GM12873 (cell line): ENCODE measurements around the gene SPHK2.

Experiments
- TF ChIP-seq, protein P1 (sequence below): IDR thresholded peaks from 2 replicates; pipeline ENCODE4 v1.5.1; 2012; ENCODE audit warnings: low read depth, mild to moderate bottlenecking, moderate library complexity, low read length, control low read depth; ENCODE audit not compliant: insufficient read depth; ENCODE audit errors: missing control alignments

SPHK2 gene

DNA sequence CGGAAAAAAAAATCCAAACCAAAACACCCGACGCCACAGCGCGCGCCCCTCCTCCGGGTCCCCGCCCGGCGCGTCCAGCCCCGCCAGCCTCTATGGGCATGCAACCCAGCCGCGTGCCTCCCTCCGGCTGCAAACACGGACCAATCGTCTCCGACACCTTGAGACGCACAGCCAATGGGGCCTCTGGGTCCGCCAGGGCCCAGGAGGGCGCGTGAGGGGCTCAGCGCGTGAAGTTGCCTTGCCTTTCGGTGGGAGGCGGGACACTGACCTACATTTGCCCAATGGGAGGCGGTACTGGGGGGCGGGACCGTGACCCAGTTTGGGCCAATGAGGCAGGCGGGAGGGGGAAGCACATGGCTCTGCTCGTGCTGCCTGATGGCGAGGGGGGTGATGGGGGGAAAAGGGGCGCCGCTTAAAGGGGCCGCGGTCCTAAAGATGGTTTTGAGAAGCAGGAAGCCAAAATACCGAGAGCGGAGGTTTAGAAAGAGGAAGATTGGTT lies 18.2 kb downstream of the SPHK2 start:
- TF ChIP-seq, protein P1, sequence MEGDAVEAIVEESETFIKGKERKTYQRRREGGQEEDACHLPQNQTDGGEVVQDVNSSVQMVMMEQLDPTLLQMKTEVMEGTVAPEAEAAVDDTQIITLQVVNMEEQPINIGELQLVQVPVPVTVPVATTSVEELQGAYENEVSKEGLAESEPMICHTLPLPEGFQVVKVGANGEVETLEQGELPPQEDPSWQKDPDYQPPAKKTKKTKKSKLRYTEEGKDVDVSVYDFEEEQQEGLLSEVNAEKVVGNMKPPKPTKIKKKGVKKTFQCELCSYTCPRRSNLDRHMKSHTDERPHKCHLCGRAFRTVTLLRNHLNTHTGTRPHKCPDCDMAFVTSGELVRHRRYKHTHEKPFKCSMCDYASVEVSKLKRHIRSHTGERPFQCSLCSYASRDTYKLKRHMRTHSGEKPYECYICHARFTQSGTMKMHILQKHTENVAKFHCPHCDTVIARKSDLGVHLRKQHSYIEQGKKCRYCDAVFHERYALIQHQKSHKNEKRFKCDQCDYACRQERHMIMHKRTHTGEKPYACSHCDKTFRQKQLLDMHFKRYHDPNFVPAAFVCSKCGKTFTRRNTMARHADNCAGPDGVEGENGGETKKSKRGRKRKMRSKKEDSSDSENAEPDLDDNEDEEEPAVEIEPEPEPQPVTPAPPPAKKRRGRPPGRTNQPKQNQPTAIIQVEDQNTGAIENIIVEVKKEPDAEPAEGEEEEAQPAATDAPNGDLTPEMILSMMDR: no peak

DNA sequence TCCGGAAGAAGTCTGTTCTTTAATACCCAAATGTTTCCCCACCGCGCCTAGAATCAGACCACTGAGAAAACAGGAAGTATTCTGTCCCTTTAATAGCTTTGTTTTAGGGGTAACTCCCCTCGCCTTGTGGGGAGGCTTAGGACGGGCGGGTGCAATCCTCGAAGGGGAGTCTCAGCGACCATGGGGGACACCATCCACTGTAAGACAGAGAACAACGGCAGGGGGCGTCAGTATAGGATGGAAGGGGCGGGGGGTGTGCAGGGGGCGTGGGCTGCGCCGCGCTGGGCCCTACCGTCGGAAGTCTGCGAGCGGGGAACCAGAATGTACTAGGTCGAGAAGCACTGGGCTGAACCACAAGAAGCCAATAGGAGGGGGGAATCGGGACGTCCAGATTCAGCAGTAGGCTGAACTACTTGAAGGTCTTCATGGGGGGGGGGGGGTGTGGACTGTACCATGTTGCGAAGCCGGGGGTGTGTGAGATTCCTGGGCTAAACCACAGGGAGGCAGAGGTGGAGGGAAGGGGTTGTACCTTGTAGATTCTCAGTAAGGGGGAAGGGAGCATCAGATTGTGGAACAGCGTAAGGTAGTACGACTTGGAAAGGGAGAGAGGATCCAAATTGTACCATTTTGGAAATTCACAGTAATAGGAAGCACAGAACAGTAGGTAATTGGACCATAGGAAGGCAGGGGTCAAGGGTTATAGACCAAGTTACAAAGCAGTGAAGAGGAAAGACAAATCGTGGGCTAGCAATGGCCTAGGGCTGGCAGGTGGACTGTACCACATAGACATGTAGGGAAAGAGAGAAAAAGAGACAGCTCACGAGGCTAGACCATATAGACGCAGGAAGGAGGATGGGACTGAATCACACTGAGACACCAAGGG lies 18.9 kb downstream of the SPHK2 start:
- TF ChIP-seq, protein P1: peak; percentile 10

DNA sequence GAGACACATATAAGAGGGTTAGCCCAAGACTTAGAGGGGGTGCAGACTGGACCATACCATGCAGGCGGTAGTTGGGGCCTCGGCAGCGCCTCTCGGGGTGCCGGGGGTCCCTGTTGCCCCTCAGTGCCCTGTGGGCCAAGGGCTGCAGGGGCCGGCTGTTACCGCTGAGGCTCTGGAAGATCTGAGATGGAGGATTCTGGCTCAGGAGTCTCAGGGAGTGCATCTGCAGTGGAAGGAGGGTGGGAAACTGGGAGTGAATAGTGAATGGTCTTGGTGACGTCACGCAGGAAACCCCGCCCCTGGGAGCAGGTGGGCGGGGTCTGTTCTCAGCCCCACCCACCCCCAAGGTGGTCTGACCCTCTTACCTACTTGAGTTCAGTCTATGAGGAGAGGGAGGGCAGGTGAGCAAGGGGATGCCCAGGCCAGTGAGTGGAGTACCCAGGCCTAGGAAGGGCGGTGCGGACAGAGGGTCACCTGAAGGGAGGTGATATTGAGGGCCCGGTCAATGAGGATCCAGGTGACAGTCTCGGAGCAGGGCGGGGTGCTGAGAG lies 19.6 kb downstream of the SPHK2 start:
- TF ChIP-seq, protein P1: no peak

DNA sequence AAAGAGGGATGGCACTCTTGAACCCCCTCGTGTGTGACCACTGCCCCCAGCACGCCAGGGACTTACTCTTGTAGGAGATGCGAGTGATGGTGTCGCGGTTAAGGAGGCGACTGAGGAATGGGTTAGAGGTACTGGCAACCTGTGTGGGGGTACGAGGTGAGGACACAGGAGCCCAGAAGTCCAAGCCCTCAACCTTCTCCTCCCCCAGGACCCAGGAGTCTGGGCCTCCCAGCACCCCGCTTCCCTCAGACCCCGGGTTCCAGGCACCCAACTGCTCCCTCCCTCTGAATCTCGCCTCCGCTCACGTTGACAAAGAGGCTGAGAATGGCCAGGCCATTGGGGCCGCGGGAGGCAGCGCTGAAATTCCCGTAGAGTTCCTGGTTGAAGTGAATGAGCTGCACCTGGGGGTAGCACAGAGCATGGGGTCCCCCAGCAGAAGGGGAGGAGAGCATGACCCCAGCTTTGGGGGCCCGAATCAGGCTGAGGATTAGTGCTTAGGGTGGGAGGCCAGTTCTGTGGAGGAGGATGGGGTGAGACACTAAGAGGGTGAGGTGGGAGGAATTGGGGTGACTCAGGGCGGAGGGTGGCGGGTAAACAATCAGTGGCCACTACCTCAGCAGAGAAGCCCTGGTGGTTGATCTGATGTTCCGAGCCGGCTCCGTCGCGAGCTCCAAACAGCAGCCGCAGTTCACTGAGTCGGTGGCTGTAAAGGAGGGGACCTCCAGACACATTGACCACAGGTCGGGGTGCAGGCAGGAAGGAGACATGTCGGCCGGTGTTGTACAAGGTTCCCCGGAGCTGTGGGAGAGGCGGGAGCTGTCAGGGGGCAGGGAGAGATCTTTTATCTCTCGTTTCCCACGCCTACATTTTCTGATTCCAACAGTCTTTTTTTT lies 20.4 kb downstream of the SPHK2 start:
- TF ChIP-seq, protein P1: no peak

DNA sequence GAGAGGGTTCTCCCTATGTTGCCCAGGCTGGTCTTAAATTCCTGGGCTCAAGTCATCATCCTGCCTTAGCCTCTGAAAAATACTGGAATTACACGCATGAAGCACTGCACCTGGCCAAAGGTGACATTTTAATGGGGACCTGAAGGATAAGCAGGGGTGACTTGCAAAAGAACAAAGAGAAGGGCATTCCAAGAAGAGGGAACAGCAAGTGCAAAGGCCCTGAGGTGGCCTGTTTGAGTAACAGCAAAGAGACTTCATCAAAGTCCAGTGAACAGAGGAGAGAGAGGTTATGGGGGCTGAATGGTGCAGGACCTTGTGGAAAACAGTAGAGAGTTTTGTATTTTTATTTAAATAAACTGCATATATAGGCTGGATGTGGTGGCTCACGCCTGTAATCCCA lies 22.5 kb downstream of the SPHK2 start:
- TF ChIP-seq, protein P1: no peak

DNA sequence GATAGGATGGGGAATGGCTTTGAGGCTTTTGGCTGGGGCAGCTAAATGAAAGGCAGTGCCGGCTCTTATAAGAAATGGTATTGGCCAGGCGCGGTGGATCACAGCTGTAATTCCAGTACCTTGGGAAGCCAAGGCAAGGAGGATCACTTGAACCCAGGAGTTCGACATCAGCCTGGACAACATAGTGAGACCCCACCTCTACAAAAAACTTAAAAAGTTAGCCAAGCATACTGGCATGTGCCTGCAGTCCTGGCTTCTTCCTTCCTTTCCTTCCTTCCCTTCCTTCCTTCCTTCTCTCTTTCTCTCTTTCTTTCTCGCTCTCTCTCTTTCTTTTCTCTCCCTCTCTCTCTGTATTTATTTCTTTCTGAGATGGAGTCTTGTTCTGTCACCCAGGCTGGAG lies 23.6 kb downstream of the SPHK2 start:
- TF ChIP-seq, protein P1: no peak
